DND-41 (cell line): Measurements from ENCODE around the gene ERC1.

Experiments
- ATAC-seq: fragments of 200-7000 bp; cut with Tn5 transposase; 3 replicates; pipeline ENCODE4 v1.9.1; 2021; ENCODE audit warnings: low read depth; ENCODE audit not compliant: insufficient read depth
- DNase-seq: peaks from one replicate; pipeline ENCODE4 v3.0.0-alpha.2; 2020
- H2AFZ ChIP-seq: 2 replicates; pipeline ENCODE4 v1.6.0; 2012; ENCODE audit warnings: low read depth, low read length
- H3K27ac ChIP-seq: 2 replicates; pipeline ENCODE4 v1.5.1; 2012; ENCODE audit warnings: low read length, inconsistent platforms
- H3K27me3 ChIP-seq: fragments of 200-600 bp; sonication (generic); 2 replicates; pipeline ENCODE4 v1.6.0; 2012; ENCODE audit warnings: low read length, mild to moderate bottlenecking, inconsistent platforms; ENCODE audit not compliant: insufficient read depth, poor library complexity
- H3K36me3 ChIP-seq: 2 replicates; pipeline ENCODE4 v1.5.1; 2012; ENCODE audit warnings: low read length, inconsistent platforms; ENCODE audit not compliant: insufficient read depth
- H3K4me1 ChIP-seq: 2 replicates; pipeline ENCODE4 v1.5.1; 2012; ENCODE audit warnings: mild to moderate bottlenecking, low read length; ENCODE audit not compliant: insufficient read depth
- H3K4me2 ChIP-seq: 2 replicates; pipeline ENCODE4 v1.6.0; 2012; ENCODE audit warnings: mild to moderate bottlenecking, moderate library complexity, low read length, inconsistent platforms; ENCODE audit not compliant: insufficient read depth
- H3K4me3 ChIP-seq, 2 experiments: fragments of 200-600 bp in 1 of 2; shearing (Covaris generic) in 1 of 2; 2 replicates each; pipeline ENCODE4 v1.5.1; 2012 to 2016; ENCODE audit warnings: inconsistent platforms in 2 of 2, low read length in 2 of 2, mild to moderate bottlenecking in 2 of 2, low read depth in 1 of 2, moderate library complexity in 1 of 2
- H3K79me2 ChIP-seq: 2 replicates; pipeline ENCODE4 v1.6.0; 2012; ENCODE audit warnings: low read length, inconsistent platforms; ENCODE audit not compliant: insufficient read depth
- H3K9ac ChIP-seq: 2 replicates; pipeline ENCODE4 v1.6.0; 2012; ENCODE audit warnings: low read depth, mild to moderate bottlenecking, inconsistent platforms, low read length, moderate library complexity
- H3K9me3 ChIP-seq: 2 replicates; pipeline ENCODE4 v1.5.1; 2012; ENCODE audit warnings: low read length, moderate library complexity, mild to moderate bottlenecking, inconsistent platforms; ENCODE audit not compliant: insufficient read depth, severe bottlenecking
- H4K20me1 ChIP-seq: 2 replicates; pipeline ENCODE4 v1.6.0; 2012; ENCODE audit warnings: low read length; ENCODE audit not compliant: insufficient read depth
- CTCF ChIP-seq: IDR thresholded peaks from 2 replicates; pipeline ENCODE4 v1.5.1; 2012; ENCODE audit warnings: borderline replicate concordance, low read length, moderate library complexity, mild to moderate bottlenecking; ENCODE audit not compliant: poor library complexity, severe bottlenecking; ENCODE audit errors: extremely low read depth
- EZH2 ChIP-seq: IDR thresholded peaks from 3 replicates; pipeline ENCODE4 v1.6.1; 2012; ENCODE audit warnings: borderline replicate concordance, low read depth, mild to moderate bottlenecking, moderate library complexity, low read length, inconsistent platforms; ENCODE audit not compliant: severe bottlenecking

Gene ERC1

GRCh38 chr12:1429980-1430379 is 439.0 kb downstream of the ERC1 start:
- Histone ChIP-seq H4K20me1 (no peaks in the 10 kb centered on the region), H3K36me3 (no peaks in the 10 kb centered on the region), H3K9me3 (no peaks in the 10 kb centered on the region), H3K27ac (no peak overlapping the region), H3K9ac (no peak overlapping the region), H3K4me3 (no peak overlapping the region), H3K79me2 (no peaks in the 10 kb centered on the region), H2AFZ (no peak overlapping the region), H3K4me2 (no peak overlapping the region), H3K4me1 (no peaks in the 10 kb centered on the region), H3K27me3 (no peaks in the 10 kb centered on the region)
- no peak for DNase-seq
- ATAC-seq, result no peak
- TF ChIP-seq EZH2 (no peak), CTCF (no peak)

- ATAC-seq (no peak), DNase-seq (no peak)
- H3K4me3 ChIP-seq, result no peak overlapping the region
- H4K20me1 ChIP-seq, result no peaks in the 10 kb centered on the region
- no peak overlapping the region for H3K4me2 ChIP-seq
- no peaks in the 10 kb centered on the region for H3K36me3 ChIP-seq
- H3K4me1 ChIP-seq, result no peaks in the 10 kb centered on the region
- no peaks in the 10 kb centered on the region for H3K79me2 ChIP-seq
- no peak overlapping the region for H3K9ac ChIP-seq
- H2AFZ ChIP-seq, result no peak overlapping the region
- H3K27ac ChIP-seq, result no peak overlapping the region
- TF ChIP-seq CTCF (no peak), EZH2 (no peak)
- no peaks in the 10 kb centered on the region for H3K27me3 ChIP-seq
- no peaks in the 10 kb centered on the region for H3K9me3 ChIP-seq
These were observed 443.4 kb downstream of the ERC1 start for GRCh38 chr12:1434296-1434955.

- no peak overlapping the region for H3K27ac ChIP-seq
- H3K36me3 ChIP-seq, result no peaks in the 10 kb centered on the region
- ATAC-seq, result no peak
- no peaks in the 10 kb centered on the region for H3K4me1 ChIP-seq
- no peak overlapping the region for H3K9ac ChIP-seq
- no peaks in the 10 kb centered on the region for H3K9me3 ChIP-seq
- H4K20me1 ChIP-seq, result no peaks in the 10 kb centered on the region
- DNase-seq, result no peak
- H3K27me3 ChIP-seq, result no peaks in the 10 kb centered on the region
- H3K79me2 ChIP-seq, result no peaks in the 10 kb centered on the region
- no peak overlapping the region for H3K4me2 ChIP-seq
- H3K4me3 ChIP-seq, result no peak overlapping the region
- no peak for TF ChIP-seq EZH2
- TF ChIP-seq CTCF, result no peak
- no peak overlapping the region for H2AFZ ChIP-seq
These were observed 444.0 kb downstream of the ERC1 start for GRCh38 chr12:1435044-1435443.
